Activated B cell treated with CpG ODN at 0.5 μM for 24 hours (primary cell): ENCODE measurements around the gene TBKBP1. TPM values are rescaled to one million over a fixed set of nuclear protein-coding genes. Genes with fewer than 3 reads are reported as not detected.

ENCODE experiments used
- ATAC-seq: fragments of 200-7000 bp; cut with Tn5 transposase; one replicate; pipeline ENCODE4 v1.10.0; 2021; ENCODE audit warnings: low read depth, mild to moderate bottlenecking, moderate library complexity
- CTCF ChIA-PET: fragments of 350-600 bp; sonication (Branson Sonifier 250); formaldehyde crosslinking; loops from one replicate; lab custom pipeline; 2021; ENCODE audit warnings: antibody characterized with exemption; lab: Charles Lee
- POLR2A ChIA-PET: fragments of 350-600 bp; sonication (Branson Sonifier 250); formaldehyde crosslinking; loops from one replicate; lab custom pipeline; 2021; ENCODE audit warnings: antibody characterized with exemption; lab: Charles Lee
- DNase-seq: peaks from one replicate; pipeline ENCODE4 v3.0.0; 2022
- H3K27ac Mint-ChIP-seq: one replicate; pipeline ENCODE4 v1.8.0; 2020; ENCODE audit warnings: mixed read lengths
- H3K27me3 Mint-ChIP-seq: one replicate; pipeline ENCODE4 v1.8.0; 2021; ENCODE audit warnings: mixed read lengths
- H3K36me3 Mint-ChIP-seq: one replicate; pipeline ENCODE4 v1.8.0; 2021; ENCODE audit warnings: low read depth, mixed read lengths
- H3K4me1 Mint-ChIP-seq: one replicate; pipeline ENCODE4 v1.8.0; 2021; ENCODE audit warnings: mixed read lengths
- H3K4me3 Mint-ChIP-seq: one replicate; pipeline ENCODE4 v1.8.0; 2020; ENCODE audit warnings: mild to moderate bottlenecking, mixed read lengths
- H3K9me3 Mint-ChIP-seq: one replicate; pipeline ENCODE4 v1.8.0; 2020; ENCODE audit warnings: mixed read lengths
- intact Hi-C: fragments of 100-400 bp; cut with micrococcal nuclease; formaldehyde crosslinking; loops from one replicate; pipeline ENCODE4 v1.15.1; 2024
- total RNA-seq: library from RNA; stranded (reverse); gene quantifications from 2 replicates; pipeline ENCODE4 v1.2.3, GENCODE V29; 2022
- TF ChIP-seq, protein P1 (sequence below): fragments of 200-600 bp; IDR thresholded peaks from one replicate; pipeline ENCODE4 v1.8.0; 2022; ENCODE audit warnings: antibody characterized with exemption, mild to moderate bottlenecking

TBKBP1 gene
- total RNA-seq, 1 donor from 2014 or later, result 4.1 TPM

GRCh38 chr17:47654991-47655390, 39.0 kb upstream of the TBKBP1 start:
- ATAC-seq (no peak), DNase-seq (no peak)
- Mint-ChIP-seq H3K4me3 (no peak overlapping the region), H3K4me1 (peaks cover 60% of the 10 kb centered on the region), H3K27ac (peak overlapping the region; percentile 24), H3K9me3 (no peaks in the 10 kb centered on the region), H3K27me3 (no peaks in the 10 kb centered on the region), H3K36me3 (peaks cover 77% of the 10 kb centered on the region)
- intact Hi-C loops, result loop anchor here (5.0 kb wide), 1 partner anchor 1707 kb away; the partner anchor contains the start of gene ZNF652
- POLR2A ChIA-PET, result no interaction called here
- CTCF ChIA-PET, result interaction anchor here (2.1 kb wide), 1 partner anchor 10 kb away, joined by 7 read pairs; no protein-coding TSS in a partner anchor
- TF ChIP-seq, protein P1, sequence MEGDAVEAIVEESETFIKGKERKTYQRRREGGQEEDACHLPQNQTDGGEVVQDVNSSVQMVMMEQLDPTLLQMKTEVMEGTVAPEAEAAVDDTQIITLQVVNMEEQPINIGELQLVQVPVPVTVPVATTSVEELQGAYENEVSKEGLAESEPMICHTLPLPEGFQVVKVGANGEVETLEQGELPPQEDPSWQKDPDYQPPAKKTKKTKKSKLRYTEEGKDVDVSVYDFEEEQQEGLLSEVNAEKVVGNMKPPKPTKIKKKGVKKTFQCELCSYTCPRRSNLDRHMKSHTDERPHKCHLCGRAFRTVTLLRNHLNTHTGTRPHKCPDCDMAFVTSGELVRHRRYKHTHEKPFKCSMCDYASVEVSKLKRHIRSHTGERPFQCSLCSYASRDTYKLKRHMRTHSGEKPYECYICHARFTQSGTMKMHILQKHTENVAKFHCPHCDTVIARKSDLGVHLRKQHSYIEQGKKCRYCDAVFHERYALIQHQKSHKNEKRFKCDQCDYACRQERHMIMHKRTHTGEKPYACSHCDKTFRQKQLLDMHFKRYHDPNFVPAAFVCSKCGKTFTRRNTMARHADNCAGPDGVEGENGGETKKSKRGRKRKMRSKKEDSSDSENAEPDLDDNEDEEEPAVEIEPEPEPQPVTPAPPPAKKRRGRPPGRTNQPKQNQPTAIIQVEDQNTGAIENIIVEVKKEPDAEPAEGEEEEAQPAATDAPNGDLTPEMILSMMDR, result no peak

DNA sequence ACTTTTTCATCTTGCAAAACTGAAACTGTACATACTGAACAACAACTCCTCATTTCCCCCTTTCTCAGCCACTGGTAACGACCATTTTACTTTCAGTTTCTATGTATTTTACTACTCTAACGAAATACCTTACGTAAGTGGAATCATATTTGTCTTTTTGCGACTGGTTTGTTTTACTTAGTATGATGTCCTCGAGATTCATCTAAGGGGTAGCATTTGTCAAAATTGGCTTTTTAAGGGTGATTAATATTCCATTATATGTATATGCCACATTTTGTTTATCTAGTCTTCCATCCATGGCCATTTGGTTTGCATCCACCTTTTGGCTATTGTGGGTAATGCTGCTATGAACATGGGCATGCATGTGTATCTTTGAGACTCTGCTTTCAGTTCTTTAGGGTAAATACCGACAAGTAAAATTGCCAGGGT, 33.9 kb upstream of the TBKBP1 start:
- Mint-ChIP-seq H3K9me3 (no peaks in the 10 kb centered on the region), H3K4me1 (peaks cover 54% of the 10 kb centered on the region), H3K36me3 (peaks cover 82% of the 10 kb centered on the region), H3K27me3 (no peaks in the 10 kb centered on the region), H3K27ac (peak overlapping the region; percentile 86), H3K4me3 (peak overlapping the region; percentile 74)
- intact Hi-C loops, result loop anchor here (1.0 to 5.0 kb wide), 3 partner anchors 10 to 237 kb away; partner anchors contain the start of genes SP2 and TBX21
- TF ChIP-seq, protein P1, result no peak
- CTCF ChIA-PET, result no interaction called here
- ATAC-seq (peak; percentile 70), DNase-seq (no peak)
- POLR2A ChIA-PET, result interaction anchor here (0.7 to 2.3 kb wide), 2 partner anchors 10 to 62 kb away, joined by 3 to 16 read pairs; partner anchors contain the start of gene KPNB1

- ChIA-PET POLR2A (interaction anchor here (0.6 to 3.9 kb wide), 9 partner anchors 11 to 449 kb away, joined by 3 to 84 read pairs (median 3); partner anchors contain the start of genes EFCAB13, KPNB1 and TBX21), CTCF (interaction anchor here (0.6 to 3.7 kb wide), 15 partner anchors 10 to 465 kb away, joined by 3 to 24 read pairs (median 4); partner anchors contain the start of genes KPNB1 and TBX21)
- peak overlapping the region; percentile 90 for H3K27ac Mint-ChIP-seq
- no peaks in the 10 kb centered on the region for H3K27me3 Mint-ChIP-seq
- H3K36me3 Mint-ChIP-seq, result peaks cover 81% of the 10 kb centered on the region
- ATAC-seq (peak; percentile 74), DNase-seq (no peak)
- H3K4me1 Mint-ChIP-seq, result peaks cover 36% of the 10 kb centered on the region
- peak overlapping the region; percentile 73 for H3K4me3 Mint-ChIP-seq
- no peaks in the 10 kb centered on the region for H3K9me3 Mint-ChIP-seq
- TF ChIP-seq, protein P1, result peak; percentile 70
- intact Hi-C loops, result loop anchor here (1.0 to 5.0 kb wide), 7 partner anchors 15 to 233 kb away; partner anchors contain the start of genes KPNB1, SP2, TBKBP1 and TBX21
These were observed 29.9 kb upstream of the TBKBP1 start for GRCh38 chr17:47663912-47664623.

- no peak for ATAC-seq
These were observed 29.4 kb upstream of the TBKBP1 start for GRCh38 chr17:47664624-47664941.

More at GRCh38 chr17:47664624-47664941, 29.4 kb upstream of the TBKBP1 start:
- Mint-ChIP-seq H3K27ac (peak overlapping the region; percentile 90), H3K4me3 (no peak overlapping the region), H3K27me3 (no peaks in the 10 kb centered on the region), H3K36me3 (peaks cover 84% of the 10 kb centered on the region), H3K9me3 (no peaks in the 10 kb centered on the region), H3K4me1 (peaks cover 34% of the 10 kb centered on the region)
- POLR2A ChIA-PET, result interaction anchor here (0.6 to 3.9 kb wide), 4 partner anchors 10 to 449 kb away, joined by 3 to 84 read pairs (median 6); partner anchors contain the start of genes KPNB1 and TBX21
- TF ChIP-seq, protein P1, result no peak
- DNase-seq, result no peak
- intact Hi-C loops, result loop anchor here (1.0 to 5.0 kb wide), 7 partner anchors 15 to 233 kb away; partner anchors contain the start of genes KPNB1, SP2, TBKBP1 and TBX21
- CTCF ChIA-PET, result interaction anchor here (0.6 to 3.7 kb wide), 12 partner anchors 10 to 465 kb away, joined by 3 to 24 read pairs (median 7); partner anchors contain the start of genes KPNB1 and TBX21
